HepG2 (cell line): ENCODE data around the gene TMEM151A. TPM values are rescaled to one million over a fixed set of nuclear protein-coding genes. Genes with fewer than 3 reads are reported as not detected.

Source experiments
- BRD4 ChIP-seq: sonication (generic); formaldehyde crosslinking; IDR thresholded peaks from 2 replicates; pipeline ENCODE4 v1.4.0; 2020; ENCODE audit warnings: missing genetic modification reagents
- ETS1 ChIP-seq: sonication (generic); formaldehyde crosslinking; IDR thresholded peaks from 2 replicates; pipeline ENCODE4 v1.4.0; 2020; ENCODE audit warnings: missing genetic modification reagents
- GATAD1 ChIP-seq: IDR thresholded peaks from 2 replicates; pipeline ENCODE4 v1.6.1; 2016; ENCODE audit warnings: missing genetic modification reagents, missing compliant biosample characterization
- ISX ChIP-seq: sonication (generic); formaldehyde crosslinking; conservative IDR thresholded peaks from 2 replicates; pipeline ENCODE4 v1.5.0; 2020; ENCODE audit warnings: missing genetic modification reagents
- KDM3A ChIP-seq: IDR thresholded peaks from 2 replicates; pipeline ENCODE4 v1.6.1; 2018; ENCODE audit warnings: low read depth, missing compliant biosample characterization
- MAZ ChIP-seq, 2 experiments: sonication (generic) in 1 of 2; formaldehyde crosslinking in 1 of 2; IDR thresholded peaks; 2 replicates each; pipeline versions ENCODE4 v1.5.0 to v1.6.1; 2012 to 2020; ENCODE audit warnings: low read depth in 2 of 2, mild to moderate bottlenecking in 2 of 2, borderline replicate concordance in 1 of 2, improper control_type of control experiment in 1 of 2, low read length in 1 of 2, missing genetic modification reagents in 1 of 2, moderate library complexity in 1 of 2
- NRL ChIP-seq: sonication (generic); formaldehyde crosslinking; IDR thresholded peaks from 2 replicates; pipeline ENCODE4 v1.5.0; 2020; ENCODE audit warnings: missing genetic modification reagents, mild to moderate bottlenecking, moderate library complexity, borderline replicate concordance
- PRDM10 ChIP-seq: sonication (generic); formaldehyde crosslinking; IDR thresholded peaks from 2 replicates; pipeline ENCODE4 v1.4.0; 2020; ENCODE audit warnings: low read depth, missing genetic modification reagents
- RBM39 ChIP-seq: fragments of 200-400 bp; formaldehyde crosslinking; IDR thresholded peaks from one replicate; pipeline ENCODE4 v1.6.1; 2018; ENCODE audit warnings: antibody characterized with exemption, mild to moderate bottlenecking, low read depth, low read length; ENCODE audit not compliant: poor library complexity, severe bottlenecking
- REST ChIP-seq, 2 experiments: IDR thresholded peaks; 2 replicates each; pipeline ENCODE4 v1.6.1; 2011 to 2012; ENCODE audit warnings: low read length in 2 of 2, borderline replicate concordance in 1 of 2, low read depth in 1 of 2, mild to moderate bottlenecking in 1 of 2, moderate library complexity in 1 of 2
- ZBTB7A ChIP-seq: sonication (generic); formaldehyde crosslinking; IDR thresholded peaks from 2 replicates; pipeline ENCODE4 v1.8.0; 2022; ENCODE audit warnings: mild to moderate bottlenecking, missing genetic modification reagents
- ZNF333 ChIP-seq: sonication (generic); formaldehyde crosslinking; IDR thresholded peaks from 2 replicates; pipeline ENCODE4 v1.4.0; 2020; ENCODE audit warnings: mild to moderate bottlenecking, missing genetic modification reagents, borderline replicate concordance
- ZNF567 ChIP-seq: sonication (generic); formaldehyde crosslinking; IDR thresholded peaks from 2 replicates; pipeline ENCODE4 v1.8.1; 2023; ENCODE audit warnings: mild to moderate bottlenecking, missing genetic modification reagents, borderline replicate concordance
- ZNF800 ChIP-seq: sonication (generic); formaldehyde crosslinking; IDR thresholded peaks from 2 replicates; pipeline ENCODE4 v1.4.0; 2020; ENCODE audit warnings: missing genetic modification reagents
- ZNF841 ChIP-seq: sonication (generic); formaldehyde crosslinking; IDR thresholded peaks from 2 replicates; pipeline ENCODE4 v1.8.1; 2023; ENCODE audit warnings: missing genetic modification reagents, borderline replicate concordance
- polyA plus RNA-seq, 8 experiments: library from polyadenylated mRNA; depleted of rRNA in 3 of 8; stranded (reverse) in 7 of 8; unstranded in 1 of 8; fragments of >200 nt; fragmentation: Illumina TruSeq in 4 of 8; extraction: Trizol in 4 of 8; gene quantifications; 2 replicates each; pipeline versions ENCODE4 v1.2.1 to v1.2.3, GENCODE V29; 2011 to 2016; ENCODE audit warnings: low read depth in 4 of 8, missing spikeins in 1 of 8, mixed read lengths in 1 of 8; ENCODE audit not compliant: insufficient read depth in 1 of 8
- total RNA-seq, 5 experiments: library from RNA; depleted of rRNA; stranded (reverse); fragments of >200 nt; fragmentation: Illumina TruSeq; extraction: Trizol; gene quantifications; 2 replicates each; pipeline ENCODE4 v1.2.3, GENCODE V29; 2016; ENCODE audit warnings: low read depth in 1 of 5

TMEM151A gene
- total and polyA plus RNA-seq, 2 of the 13 experiments (the other 11 are each of a cell fraction or from before 2014, with no cell fraction given), result 0.18 to 0.33 TPM

- TF ChIP-seq PRDM10 (CRISPR knock-in tag) (peak; percentile 8; the same call in 1 of the 2 replicates), ISX (CRISPR knock-in tag) (0 out of 2 replicates have a peak, but pooled peaks have one; percentile 9), RBM39 (peak; percentile 40), KDM3A (CRISPR knock-in tag) (0 out of 2 replicates have a peak, but pooled peaks have one; percentile 46), NRL (CRISPR knock-in tag) (no peak), ZBTB7A (CRISPR knock-in tag) (peak; percentile 58; the same call in 1 of the 2 replicates), ZNF567 (CRISPR knock-in tag) (no peak), BRD4 (CRISPR knock-in tag) (peak; percentile 72; the same call in 1 of the 2 replicates), GATAD1 (CRISPR knock-in tag) (peak; percentile 86), REST (IDR thresholded peaks at IDR 0.05; ENCODE audit: borderline replicate concordance in 1 of 2, low read depth in 1 of 2, low read length in 2 of 2) (peak in 1 of 2 experiments; percentile 47; a peak in 1 of 4 replicates), MAZ (IDR thresholded peaks at IDR 0.05; ENCODE audit: borderline replicate concordance, low read depth, low read length) (peak; percentile 57; the same call in 1 of the 2 replicates), MAZ (CRISPR knock-in tag; IDR thresholded peaks at IDR 0.05; ENCODE audit: low read depth) (peak; percentile 87; the same call in 1 of the 2 replicates), ZNF841 (CRISPR knock-in tag) (no peak), ZNF800 (0 out of 2 replicates have a peak, but pooled peaks have one; percentile 32), ZNF333 (CRISPR knock-in tag) (no peak; the same call in 1 of the 2 replicates), ETS1 (no peak; the same call in 1 of the 2 replicates)
These were observed 2.8 kb upstream of the TMEM151A start, which contains the start of gene YIF1A (continued) for GRCh38 chr11:66288671-66289547.
